K562 (cell line): ENCODE data around the gene PHOSPHO1.

Experiments
- POLR2A ChIP-seq: fragments of 450-650 bp; conservative IDR thresholded peaks from 2 replicates; pipeline ENCODE4 v1.6.1; 2016
- USF2 ChIP-seq: sonication (generic); formaldehyde crosslinking; IDR thresholded peaks from 2 replicates; pipeline ENCODE4 v1.5.0; 2020; ENCODE audit warnings: missing genetic modification reagents
- ZNF232 ChIP-seq: sonication (generic); formaldehyde crosslinking; IDR thresholded peaks from 2 replicates; pipeline ENCODE4 v1.8.0; 2022; ENCODE audit warnings: mild to moderate bottlenecking, missing genetic modification reagents

DNA sequence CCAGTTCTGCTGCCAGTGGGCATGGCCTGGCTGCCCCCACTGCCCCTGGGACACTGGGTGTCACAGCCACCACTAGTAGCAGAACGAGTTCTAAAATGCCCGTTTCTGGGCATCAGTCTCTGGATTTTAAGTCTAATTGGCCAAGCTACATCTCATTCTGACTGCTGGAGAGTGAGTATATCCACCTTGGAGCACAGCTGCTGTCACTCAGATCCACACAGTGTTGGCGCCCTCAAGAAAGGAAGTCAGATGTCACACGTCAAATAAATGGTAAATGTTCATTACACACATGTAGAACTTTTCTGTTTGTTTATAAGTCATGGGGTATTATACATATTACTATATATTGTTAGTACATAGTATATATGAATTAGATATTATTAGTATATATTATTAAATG is 39.7 kb downstream of the PHOSPHO1 start:
- no peak for TF ChIP-seq USF2
- no peak for TF ChIP-seq POLR2A
- TF ChIP-seq ZNF232, result no peak
